DMS79 (cell line): ENCODE measurements around the gene NHS.

ENCODE experiments used
- DNase-seq: peaks from one replicate; lab custom pipeline; 2025; lab: John Stamatoyannopoulos, UW

The NHS gene

GRCh38 chrX:17623750-17624149, 248.8 kb downstream of the NHS start:
- DNase-seq, result no peak

DNA sequence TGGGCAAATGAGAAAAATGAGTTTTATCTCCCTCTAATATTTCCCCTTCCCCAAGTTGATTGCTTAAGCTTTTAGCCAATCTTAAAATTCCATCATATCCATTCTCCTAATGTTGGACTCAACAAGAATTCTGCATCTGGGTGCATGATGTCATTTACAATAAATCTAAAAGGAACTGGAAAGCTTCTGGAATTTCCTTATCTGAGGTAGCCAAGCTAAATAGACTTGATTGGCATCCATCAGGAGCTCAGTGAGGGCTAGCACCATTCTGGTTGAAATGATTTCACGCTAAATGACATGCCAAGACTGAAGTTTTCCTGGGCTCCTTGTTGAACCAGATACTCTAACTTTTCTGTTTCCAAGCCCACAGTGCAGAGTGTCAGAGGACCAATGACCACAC, 252.0 kb downstream of the NHS start:
- DNase-seq, result no peak

GRCh38 chrX:17628976-17629375, 254.0 kb downstream of the NHS start:
- no peak for DNase-seq

DNA sequence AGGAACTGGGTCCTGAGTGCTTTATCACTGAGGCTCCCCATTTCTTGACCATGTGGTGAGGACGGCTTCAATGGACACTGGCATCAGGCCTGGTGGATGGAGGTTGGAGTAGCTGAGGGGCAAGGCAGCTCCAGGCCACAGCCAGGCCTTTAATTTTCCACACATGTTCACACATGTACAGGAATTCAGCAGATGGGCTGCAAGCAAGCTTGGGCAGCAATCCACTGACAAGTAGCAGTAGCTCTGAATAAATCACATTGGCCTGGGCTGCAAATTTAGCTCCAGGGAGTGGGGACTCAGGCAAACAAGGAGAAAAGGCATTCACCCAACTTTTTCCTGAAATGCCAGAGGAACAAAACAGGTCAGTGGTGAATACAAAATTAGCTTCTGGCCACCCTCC, 254.5 kb downstream of the NHS start:
- no peak for DNase-seq

GRCh38 chrX:17631647-17632046, 256.6 kb downstream of the NHS start:
- no peak for DNase-seq

DNA sequence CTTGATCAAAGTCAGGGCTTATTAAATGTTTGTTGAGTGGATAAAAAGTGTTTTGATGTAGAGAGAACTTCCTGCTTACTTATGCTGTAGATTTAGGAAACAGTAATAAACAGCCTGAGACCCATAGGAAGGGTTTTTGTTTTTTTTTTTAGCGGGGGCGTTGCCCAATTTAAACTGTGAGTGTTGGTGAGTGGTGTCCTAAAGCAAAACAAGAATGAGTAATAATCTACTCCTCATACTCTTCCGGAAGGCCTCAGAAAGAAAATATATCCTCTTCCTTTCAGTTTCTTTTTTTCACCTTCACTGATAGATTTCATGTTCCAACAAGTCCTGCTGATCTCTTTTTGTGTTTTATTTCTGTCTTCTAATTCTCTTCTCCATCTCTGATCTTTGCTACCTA, 257.9 kb downstream of the NHS start:
- no peak for DNase-seq

- DNase-seq, result no peak
Observed at GRCh38 chrX:17633546-17633945, 258.5 kb downstream of the NHS start.

DNA sequence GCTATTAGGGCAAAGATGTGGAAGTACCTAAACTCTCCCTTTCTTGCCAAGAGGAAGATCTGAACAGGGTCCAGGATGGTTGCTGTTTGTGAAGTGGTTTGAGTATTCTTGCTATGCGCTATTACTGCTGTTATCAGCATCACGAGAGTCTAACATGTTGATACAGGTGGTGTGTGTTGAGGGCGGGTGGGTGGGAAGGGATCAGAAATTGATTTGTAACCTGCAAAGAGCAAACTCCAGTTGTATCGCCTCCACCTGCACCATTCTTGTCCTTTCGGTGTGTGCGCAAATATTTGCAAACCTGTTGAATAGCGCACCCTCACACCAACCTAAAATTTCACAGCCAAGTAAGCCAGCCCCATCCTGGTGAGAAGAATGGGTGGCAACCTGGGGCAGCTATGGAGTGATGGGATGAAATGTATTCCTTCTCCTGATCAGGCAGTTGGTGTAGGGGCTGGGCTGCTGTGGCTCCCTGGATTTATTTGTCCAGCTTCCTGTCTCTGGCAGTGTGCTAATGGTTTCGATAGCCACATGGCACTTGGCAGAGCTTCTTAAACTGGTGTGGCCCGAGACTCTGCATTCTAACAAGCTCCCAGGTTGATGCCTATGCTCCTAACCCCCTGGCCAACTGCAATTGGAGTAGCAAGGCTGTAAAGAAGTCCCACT, 259.7 kb downstream of the NHS start:
- DNase-seq, result no peak

DNA sequence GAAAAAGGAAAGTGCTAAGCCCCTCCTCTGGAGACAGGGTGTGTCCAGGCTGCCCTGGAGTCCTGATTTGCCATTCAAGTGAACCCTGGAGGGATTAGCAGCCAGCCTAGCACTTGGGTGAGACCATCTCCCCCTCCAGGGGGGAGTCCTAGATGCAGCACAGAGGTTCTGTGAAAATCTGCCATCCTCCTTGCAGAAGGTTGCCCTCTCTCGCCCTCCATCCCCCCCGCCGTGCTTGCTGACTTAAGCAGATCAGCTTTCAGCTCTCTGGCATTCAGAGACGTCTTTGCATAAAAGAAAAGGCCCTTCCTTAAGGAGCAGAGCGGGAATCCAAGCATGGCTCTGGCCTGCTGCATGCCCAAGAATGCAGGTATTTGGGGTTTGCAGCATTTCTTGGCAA, 260.2 kb downstream of the NHS start:
- peak; percentile 71 for DNase-seq

DNA sequence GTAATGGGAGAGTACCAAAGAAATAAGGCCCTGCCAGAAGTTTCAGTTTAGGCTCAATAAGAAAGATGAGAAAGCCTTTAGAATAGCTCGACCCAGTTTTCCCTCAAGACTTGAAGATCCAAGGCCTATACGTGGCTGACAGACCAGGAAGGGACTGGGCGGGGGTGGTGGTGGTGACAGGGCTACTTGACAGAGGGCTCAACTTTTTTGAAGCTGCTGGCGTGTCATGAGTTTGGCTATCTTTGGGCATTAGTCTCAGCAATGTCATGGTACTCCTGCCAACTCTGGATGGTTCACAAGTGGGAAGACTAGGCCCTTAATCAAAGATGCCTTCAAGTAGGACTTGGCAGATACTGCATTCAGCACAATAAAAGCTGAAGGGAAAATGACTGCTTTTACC, 262.2 kb downstream of the NHS start:
- no peak for DNase-seq

DNA sequence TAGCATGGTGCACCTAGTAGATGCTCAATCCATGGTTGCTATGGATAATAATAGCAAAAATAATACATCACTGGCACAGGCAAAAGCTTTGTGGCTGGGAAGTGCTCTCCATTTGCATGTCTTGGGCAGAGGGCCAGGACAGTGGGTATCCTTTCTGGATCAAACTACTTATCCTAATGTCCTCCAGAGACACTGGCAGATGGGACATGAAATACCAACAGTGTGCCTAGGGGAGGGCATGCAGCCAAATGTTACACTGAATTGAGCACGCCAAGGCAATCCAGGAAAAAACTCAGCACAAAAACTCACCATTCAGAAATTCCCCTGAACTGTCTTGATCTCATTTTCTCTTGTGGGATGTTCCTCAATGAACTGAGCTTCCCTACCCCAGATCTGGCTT, 263.7 kb downstream of the NHS start:
- no peak for DNase-seq

GRCh38 chrX:17642891-17643290, 267.9 kb downstream of the NHS start:
- no peak for DNase-seq

- no peak for DNase-seq
Observed at GRCh38 chrX:17643528-17643927, 268.5 kb downstream of the NHS start.

GRCh38 chrX:17644001-17644400, 269.0 kb downstream of the NHS start:
- DNase-seq, result no peak

DNA sequence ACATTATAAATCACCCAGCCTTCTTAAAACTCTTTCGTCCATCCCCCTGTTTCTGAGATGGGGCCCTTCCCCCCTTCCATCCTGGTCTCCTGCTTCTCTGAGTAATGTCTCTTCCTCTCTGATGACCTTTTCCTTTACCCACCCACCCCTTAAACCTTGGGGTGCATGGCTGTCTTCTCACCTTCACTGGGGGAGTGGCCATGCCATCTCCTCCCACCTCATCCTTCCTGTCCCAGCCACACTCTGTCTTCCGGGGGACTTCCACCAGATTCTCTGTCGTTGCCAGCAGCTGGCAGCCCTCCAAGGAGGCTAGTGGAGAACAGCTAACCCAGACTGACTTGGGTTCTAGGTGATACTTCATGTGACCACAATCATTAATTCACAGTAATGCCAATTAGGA, 279.1 kb downstream of the NHS start:
- DNase-seq, result no peak

- DNase-seq, result no peak
Observed at GRCh38 chrX:17655211-17656034, 280.4 kb downstream of the NHS start.

- no peak for DNase-seq
Observed at GRCh38 chrX:17656035-17656418, 281.0 kb downstream of the NHS start.

- no peak for DNase-seq
Observed at GRCh38 chrX:17656556-17656955, 281.6 kb downstream of the NHS start.

DNA sequence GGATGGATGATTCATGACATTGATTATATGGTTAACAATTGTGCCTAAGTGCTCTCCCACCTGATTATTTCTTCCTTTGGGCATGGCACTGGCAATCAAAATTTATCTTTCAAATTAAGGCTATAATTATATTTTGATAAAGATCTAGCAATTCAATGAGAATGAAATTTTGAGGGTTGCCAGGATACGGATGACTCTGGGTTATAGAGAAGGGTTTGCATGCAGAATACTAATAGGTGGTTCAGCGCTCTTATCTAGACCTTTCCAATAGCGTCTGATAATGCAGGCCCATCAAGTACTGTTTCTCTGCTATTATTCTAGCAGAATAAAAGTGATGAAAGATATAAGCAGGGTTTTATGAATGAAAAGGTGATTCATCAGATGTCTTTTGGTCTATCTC, 287.4 kb downstream of the NHS start:
- no peak for DNase-seq

DNA sequence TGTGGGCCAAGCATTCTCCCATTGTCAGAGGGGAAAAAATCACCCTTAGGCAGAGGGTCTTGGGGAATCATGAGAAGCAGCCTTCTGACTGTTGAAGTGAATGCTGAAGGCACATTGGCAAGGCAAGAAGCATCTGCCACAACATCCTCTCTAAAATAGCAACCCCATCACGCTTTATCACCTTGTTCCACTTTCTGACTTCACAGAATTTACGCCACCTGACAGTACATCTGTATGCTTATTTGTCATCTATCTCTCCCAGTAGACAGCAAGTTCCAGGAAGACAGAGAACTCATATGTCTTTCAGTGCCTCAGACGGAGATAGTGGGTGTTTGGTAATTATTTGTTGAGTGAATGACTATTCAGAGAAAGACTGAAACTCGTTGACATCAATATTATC, 293.9 kb downstream of the NHS start:
- DNase-seq, result no peak

- no peak for DNase-seq
Observed at GRCh38 chrX:17669458-17669857, 294.5 kb downstream of the NHS start.

GRCh38 chrX:17669891-17670290, 294.9 kb downstream of the NHS start:
- DNase-seq, result no peak

DNA sequence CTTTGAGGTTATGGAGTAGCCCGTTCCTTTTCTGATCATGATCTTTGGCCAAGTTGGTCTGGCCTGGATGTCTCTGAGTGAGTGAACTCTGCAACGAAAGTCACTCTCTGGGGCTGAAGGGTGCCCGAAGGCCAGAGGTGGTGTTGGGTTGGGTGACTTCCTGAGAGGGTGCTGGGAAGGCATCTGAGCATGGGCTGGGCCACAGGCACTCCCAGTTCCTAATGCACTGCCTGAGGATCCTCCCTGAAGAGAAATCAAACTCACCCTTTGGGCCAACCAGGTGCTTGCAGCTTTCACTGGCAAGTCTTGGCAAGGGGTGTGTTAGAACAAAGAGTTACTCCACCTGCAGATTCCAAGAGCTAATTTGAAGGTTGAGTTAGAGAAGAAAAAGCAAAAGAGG, 295.9 kb downstream of the NHS start:
- DNase-seq, result no peak

- no peak for DNase-seq
Observed at GRCh38 chrX:17674601-17675000, 299.6 kb downstream of the NHS start.
